HFF-Myc (cell line): ENCODE data around the gene SCMH1.

Source experiments
- DNase-seq: peaks from one replicate; pipeline ENCODE4 v3.0.0-alpha.2; 2011; ENCODE audit warnings: low read depth; ENCODE audit errors: extremely low read depth
- H3K4me3 ChIP-seq: replicated peaks from 2 replicates; pipeline ENCODE4 v1.5.1; 2011; ENCODE audit warnings: low read depth, mild to moderate bottlenecking, control low read depth, low read length
- TF ChIP-seq, protein P1 (sequence below): IDR thresholded peaks from 2 replicates; pipeline ENCODE4 v1.5.1; 2012; ENCODE audit warnings: mild to moderate bottlenecking, low read depth, low read length, control low read depth; ENCODE audit errors: missing control alignments

Gene SCMH1

DNA sequence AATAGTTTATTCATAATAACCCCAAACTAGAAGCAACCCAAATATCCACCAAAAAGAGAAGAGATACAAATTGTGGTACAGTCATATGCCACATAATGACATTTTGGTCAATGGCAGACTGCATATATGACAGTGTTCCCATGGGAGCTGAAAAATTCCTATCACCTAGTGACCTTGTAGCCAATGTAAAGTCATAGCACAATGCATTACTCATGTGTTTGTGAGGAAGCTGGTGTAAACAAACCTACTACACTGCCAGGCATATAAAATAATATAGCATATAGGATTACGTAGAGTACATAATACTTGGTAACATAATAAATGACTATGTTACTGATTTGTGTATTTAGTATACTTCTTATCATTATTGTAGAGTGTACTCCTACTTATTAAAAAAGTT is 191.1 kb downstream of the SCMH1 start:
- H3K4me3 ChIP-seq: no peak overlapping the region
- TF ChIP-seq, protein P1, sequence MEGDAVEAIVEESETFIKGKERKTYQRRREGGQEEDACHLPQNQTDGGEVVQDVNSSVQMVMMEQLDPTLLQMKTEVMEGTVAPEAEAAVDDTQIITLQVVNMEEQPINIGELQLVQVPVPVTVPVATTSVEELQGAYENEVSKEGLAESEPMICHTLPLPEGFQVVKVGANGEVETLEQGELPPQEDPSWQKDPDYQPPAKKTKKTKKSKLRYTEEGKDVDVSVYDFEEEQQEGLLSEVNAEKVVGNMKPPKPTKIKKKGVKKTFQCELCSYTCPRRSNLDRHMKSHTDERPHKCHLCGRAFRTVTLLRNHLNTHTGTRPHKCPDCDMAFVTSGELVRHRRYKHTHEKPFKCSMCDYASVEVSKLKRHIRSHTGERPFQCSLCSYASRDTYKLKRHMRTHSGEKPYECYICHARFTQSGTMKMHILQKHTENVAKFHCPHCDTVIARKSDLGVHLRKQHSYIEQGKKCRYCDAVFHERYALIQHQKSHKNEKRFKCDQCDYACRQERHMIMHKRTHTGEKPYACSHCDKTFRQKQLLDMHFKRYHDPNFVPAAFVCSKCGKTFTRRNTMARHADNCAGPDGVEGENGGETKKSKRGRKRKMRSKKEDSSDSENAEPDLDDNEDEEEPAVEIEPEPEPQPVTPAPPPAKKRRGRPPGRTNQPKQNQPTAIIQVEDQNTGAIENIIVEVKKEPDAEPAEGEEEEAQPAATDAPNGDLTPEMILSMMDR: no peak
- DNase-seq: no peak

DNA sequence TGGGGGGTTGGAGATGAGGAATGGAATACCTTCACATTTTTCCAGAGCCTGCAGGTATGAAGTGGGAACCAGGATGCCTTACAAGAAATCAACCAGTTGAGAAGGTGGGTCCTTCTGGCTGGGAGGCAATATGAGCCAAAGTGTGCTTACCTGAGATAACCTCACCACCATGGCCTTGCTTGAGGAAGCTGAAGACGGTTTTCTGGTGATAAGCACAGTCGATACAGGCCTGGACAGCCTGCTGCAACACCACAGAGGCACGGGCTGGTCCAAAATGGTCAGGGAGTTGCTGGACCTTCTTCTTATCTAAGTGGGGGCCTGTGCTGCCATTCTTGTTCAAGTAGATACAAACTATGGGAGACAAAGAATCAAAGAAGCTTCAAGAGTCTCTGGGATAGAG is 193.6 kb downstream of the SCMH1 start:
- TF ChIP-seq, protein P1: no peak
- no peak overlapping the region for H3K4me3 ChIP-seq
- DNase-seq: no peak

DNA sequence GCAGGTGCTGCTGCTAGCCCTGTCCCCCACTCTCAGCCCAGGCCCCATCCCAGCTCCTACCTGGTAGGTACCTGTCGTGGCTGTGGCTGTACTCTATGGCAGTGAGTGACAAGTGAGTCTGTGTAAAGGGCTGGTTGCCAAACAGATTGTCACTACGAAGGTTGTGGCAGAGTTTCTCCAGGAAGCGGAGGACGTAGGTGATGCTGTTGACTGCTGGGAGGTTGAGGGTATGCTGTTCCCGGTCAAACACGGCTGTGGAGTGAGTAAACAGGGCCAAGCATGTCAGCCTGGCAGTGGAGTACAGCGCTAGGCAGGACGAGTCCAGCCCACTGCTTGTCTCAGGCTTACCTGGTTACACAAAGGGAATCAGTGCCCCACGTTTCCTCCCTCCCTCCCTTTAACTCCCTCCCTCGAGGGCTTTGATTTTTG is 195.7 kb downstream of the SCMH1 start:
- no peak for DNase-seq

DNA sequence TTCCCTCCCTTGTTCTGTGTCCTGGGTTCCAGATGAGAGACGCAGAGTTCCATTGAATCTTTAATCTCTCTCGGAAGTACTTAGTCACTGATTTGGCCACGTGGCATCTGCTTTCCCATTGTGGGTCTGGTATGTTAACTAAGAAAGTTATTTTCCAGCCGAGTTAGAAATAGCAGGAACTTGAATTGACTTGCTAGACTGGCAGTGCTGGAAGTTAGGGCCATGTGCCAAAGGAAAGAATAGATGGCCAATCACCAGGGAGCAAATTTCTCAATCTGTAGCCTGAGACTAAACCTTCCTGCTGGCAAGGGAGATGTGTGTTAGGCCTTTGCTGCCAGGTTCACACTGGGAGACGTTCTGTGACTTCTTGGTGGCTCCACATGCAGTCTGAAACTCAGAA is 196.4 kb downstream of the SCMH1 start:
- DNase-seq: no peak
- TF ChIP-seq, protein P1: no peak
- no peak overlapping the region for H3K4me3 ChIP-seq

More for the DNA sequence above, 195.7 kb downstream of the SCMH1 start:
- TF ChIP-seq, protein P1: no peak
- no peak overlapping the region for H3K4me3 ChIP-seq

DNA sequence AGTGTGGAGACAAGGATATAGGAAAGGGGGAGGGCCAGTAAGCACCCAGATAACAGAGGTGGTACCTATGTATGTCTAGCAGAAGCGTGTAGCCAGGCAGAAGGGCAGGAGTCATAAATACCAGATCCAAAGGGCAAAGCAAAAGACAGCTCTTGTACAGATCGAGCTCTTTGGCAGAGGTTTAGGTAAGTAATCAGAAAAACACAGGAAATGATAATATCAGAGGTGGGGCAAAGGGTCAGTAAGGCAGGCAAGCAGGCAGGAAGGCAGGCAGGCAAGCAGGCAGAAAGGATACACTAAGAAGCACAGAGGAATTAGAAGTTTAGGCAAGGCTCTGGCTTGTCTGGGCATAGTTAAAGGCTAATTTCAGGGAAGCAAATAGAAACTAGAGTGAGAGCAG is 197.9 kb downstream of the SCMH1 start:
- no peak overlapping the region for H3K4me3 ChIP-seq
- TF ChIP-seq, protein P1: no peak
- DNase-seq: no peak

DNA sequence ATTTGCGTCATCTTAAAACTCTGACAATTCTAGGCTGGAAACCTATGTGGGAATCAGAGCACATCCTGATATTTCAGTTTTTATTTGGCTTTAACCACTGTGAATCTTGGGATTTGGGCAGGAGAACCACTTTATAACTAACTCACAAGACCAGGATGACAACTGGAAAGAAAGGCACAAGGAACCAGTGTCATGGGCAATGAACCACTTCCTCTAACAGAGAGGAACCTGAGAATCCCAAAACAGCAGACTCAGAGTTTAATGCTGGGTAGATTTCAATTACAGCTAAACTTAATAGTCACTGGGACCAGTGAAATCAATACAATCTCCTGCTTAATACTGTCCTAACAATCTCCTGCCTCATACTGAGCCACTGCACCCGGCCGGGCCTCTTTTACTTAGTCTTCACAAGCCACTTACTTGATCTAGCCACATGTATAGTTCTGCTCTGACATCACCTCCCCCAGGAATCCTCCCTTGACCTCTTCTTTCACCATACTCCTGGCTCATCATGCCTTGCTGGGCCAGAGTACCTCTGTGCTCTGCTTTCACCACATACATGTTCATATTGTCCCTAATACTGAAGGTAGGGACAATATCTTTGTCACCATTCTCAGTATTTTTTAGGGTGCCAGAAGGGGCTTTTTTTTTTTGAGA is 200.4 kb downstream of the SCMH1 start:
- TF ChIP-seq, protein P1: no peak
- DNase-seq: no peak
- no peak overlapping the region for H3K4me3 ChIP-seq

DNA sequence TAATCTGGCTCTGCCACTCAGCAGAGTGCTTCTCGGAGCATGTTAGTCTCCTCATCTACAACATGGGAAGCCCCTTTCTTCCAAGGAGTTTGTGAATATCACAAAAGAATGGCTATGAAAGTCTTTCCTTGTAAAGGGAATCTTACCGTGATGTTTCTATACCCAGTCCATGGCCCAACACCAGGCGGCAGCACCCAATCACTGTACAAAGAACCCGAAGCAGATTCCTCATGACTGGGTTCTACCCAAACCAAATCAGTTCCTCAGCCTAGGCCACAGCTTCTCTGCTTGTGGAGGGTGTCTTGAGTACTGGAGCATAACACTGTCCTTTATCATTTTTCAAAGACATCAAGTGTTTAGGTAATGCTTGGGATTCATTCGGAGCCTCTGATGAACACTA is 204.0 kb downstream of the SCMH1 start:
- TF ChIP-seq, protein P1: no peak
- no peak for DNase-seq
- H3K4me3 ChIP-seq: no peak overlapping the region
